A673 (cell line): ENCODE measurements around the gene MEGF10.

Experiments used
- EZH2 ChIP-seq: fragments of 200-600 bp; sonication (generic); IDR thresholded peaks from 2 replicates; pipeline ENCODE4 v1.6.1; 2017; ENCODE audit warnings: borderline replicate concordance, low read depth, mild to moderate bottlenecking, mixed read lengths, antibody characterized with exemption, low read length; ENCODE audit not compliant: poor library complexity, severe bottlenecking
- TF ChIP-seq, protein P1 (sequence below): fragments of 300-800, 200-600 bp; sonication (generic); conservative IDR thresholded peaks from 2 replicates; pipeline ENCODE4 v1.5.1; 2017; ENCODE audit warnings: low read depth, mild to moderate bottlenecking, antibody characterized with exemption, low read length, moderate library complexity, mixed read lengths

DNA sequence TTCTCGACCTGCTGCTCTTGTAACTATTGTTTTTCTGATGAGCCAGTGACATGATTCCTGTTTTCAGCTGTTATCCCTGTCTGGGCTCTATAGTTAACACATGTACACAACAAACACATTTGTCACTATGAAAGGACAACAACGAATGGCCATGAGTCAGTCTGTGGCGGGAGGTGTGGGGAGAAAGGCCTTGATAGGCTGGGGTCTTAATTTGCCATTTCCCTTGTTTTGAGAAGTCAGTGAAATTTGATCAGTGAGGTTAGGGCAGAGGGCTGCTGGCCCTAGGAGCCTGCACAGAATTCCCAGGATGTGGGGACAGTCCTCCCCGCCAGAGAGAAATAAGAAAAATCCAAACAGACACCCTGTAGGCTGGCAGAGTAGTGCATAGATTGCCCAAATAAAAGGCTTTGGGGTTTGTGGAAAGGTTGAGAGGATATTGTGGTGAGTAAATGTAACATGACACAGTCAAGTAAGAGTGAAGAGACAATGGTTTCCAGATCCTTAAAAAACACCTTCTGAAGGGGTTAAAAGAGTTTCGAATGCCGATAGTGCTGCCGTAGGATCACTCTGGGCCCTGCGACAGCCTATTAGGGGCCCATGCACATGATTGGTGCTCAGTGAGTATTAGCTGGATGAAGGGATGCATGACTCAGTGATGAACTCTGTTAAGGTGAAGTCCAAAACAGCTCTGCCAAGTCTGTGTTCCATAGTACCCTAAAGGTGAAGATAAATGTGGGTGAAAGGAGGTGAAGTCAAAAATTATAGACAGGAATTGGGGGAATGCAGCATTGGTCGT, 115.9 kb downstream of the MEGF10 start:
- TF ChIP-seq, protein P1, sequence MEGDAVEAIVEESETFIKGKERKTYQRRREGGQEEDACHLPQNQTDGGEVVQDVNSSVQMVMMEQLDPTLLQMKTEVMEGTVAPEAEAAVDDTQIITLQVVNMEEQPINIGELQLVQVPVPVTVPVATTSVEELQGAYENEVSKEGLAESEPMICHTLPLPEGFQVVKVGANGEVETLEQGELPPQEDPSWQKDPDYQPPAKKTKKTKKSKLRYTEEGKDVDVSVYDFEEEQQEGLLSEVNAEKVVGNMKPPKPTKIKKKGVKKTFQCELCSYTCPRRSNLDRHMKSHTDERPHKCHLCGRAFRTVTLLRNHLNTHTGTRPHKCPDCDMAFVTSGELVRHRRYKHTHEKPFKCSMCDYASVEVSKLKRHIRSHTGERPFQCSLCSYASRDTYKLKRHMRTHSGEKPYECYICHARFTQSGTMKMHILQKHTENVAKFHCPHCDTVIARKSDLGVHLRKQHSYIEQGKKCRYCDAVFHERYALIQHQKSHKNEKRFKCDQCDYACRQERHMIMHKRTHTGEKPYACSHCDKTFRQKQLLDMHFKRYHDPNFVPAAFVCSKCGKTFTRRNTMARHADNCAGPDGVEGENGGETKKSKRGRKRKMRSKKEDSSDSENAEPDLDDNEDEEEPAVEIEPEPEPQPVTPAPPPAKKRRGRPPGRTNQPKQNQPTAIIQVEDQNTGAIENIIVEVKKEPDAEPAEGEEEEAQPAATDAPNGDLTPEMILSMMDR = no peak
- TF ChIP-seq EZH2 = no peak
